ENCODE data around the gene MX2.

DNA sequence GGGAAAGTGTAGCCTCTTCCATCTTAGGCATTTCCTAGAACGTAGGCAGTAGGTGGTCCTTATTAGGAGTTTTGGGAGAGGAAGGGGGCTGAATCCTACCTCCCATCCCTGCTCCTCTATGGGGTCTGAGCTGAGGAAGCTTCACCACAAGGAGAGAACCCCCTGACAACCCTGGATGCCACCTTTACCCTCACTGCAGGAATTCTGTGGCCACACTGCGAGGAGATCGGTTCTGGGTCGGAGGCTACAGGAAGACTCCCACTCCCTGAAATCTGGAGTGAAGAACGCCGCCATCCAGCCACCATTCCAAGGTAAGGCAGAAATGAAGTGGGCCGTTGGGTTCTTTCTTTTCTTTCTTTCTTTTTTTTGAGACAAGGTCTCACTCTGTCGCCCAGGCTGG is 65.7 kb downstream of the MX2 start:
- TF ChIP-seq, protein P1, sequence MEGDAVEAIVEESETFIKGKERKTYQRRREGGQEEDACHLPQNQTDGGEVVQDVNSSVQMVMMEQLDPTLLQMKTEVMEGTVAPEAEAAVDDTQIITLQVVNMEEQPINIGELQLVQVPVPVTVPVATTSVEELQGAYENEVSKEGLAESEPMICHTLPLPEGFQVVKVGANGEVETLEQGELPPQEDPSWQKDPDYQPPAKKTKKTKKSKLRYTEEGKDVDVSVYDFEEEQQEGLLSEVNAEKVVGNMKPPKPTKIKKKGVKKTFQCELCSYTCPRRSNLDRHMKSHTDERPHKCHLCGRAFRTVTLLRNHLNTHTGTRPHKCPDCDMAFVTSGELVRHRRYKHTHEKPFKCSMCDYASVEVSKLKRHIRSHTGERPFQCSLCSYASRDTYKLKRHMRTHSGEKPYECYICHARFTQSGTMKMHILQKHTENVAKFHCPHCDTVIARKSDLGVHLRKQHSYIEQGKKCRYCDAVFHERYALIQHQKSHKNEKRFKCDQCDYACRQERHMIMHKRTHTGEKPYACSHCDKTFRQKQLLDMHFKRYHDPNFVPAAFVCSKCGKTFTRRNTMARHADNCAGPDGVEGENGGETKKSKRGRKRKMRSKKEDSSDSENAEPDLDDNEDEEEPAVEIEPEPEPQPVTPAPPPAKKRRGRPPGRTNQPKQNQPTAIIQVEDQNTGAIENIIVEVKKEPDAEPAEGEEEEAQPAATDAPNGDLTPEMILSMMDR (IDR thresholded peaks at IDR 0.05), result no peak
- TF ChIP-seq EZH2 (IDR thresholded peaks at IDR 0.05; ENCODE audit: borderline replicate concordance, insufficient read depth, low read depth, low read length, poor library complexity, severe bottlenecking), result no peak

All from B cell (primary cell).